CD4-positive, alpha-beta T cell treated with Interleukin-15 for 1 hour (primary cell): ENCODE data around the gene CNTN5.
"Not testable (repeated sequence)": the region's sequence is repeated elsewhere in the genome, so short reads cannot be mapped to it uniquely, and the experiment has no call there.

Experiments
- DNase-seq: peaks from one replicate; pipeline ENCODE4 v3.0.0-alpha.2; 2020

CNTN5 gene

DNA sequence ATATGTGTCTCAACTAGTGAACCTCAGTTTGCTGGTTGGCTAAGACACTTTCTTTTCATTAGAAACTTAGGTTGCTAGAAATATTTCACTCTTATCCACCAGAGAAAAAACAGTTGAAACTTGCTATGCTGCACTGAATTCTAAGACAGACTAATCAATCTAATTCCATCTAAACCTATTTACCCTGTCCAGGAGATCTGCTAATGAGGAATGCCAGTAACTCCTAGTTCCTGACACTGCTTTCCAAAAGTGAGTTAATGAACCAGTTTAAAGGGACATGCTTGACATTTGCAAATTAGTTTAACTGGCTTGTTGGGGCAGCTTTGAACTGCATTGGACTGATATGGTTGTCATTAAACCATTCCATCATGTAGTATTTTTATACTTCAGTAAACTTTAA, 258.5 kb downstream of the CNTN5 start:
- DNase-seq: no peak

DNA sequence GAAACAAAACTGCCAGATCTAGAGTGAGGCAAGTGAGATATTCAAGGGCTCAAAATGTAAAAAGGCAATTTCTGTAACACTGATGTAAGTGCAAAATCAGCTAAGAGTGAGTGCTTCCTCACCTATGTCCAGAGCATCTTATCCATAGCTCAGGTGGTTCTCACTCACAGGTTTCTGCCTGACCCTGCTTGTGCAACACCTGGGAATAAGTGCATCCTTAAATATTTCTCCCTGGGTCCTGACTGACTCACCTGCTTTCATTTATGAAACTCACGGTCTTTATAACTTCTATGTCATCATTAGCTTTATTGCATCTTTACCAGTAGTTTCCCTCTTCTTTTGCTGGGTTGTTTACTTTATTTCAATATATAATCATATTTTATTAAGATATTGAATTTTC, 260.6 kb downstream of the CNTN5 start:
- DNase-seq: no peak

DNA sequence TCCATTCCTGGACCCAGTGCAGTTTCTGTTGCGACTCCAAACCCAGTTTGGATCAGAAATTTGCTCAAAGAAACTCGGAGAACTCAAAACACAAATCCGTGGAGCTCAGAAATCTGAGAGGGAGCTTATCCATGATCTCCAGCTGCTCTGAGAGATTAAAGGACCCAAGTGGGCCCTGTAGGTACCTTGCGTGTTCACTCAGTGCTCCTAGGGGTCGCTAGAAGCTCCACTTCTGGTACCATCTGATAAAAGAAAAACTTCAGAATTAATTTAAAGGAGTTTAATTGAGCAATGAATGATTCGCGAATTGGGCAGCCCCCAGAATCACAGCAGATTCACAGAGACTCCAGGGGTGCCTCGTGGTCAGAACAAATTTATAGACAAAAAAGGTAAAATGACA, 277.2 kb downstream of the CNTN5 start:
- DNase-seq: not testable (repeated sequence)

DNA sequence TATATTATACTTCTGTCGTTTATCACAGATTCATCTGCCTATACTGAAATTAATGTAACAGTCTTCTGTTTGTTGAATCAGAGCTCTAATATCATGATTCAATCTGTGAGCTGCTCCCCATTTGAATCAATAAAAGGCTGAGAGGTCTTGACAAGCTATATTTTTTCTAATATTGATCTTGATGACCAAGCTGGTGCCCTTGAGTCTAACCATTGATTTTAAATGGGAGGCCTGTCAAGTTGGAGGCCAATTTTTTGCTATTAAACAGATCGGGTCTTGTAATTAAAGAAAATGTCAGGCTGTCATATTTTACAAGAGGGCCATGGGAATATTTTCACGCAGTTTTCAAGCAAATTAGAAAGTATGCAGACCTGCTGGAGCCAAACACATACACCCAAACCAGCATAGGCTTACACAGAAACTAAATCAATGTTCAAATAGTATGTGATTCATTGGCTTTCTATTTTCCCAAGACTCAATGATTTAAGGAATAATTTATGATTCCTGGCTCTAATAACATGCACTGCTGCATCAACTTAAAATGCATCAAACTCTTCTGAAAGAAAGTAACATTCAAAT, 286.9 kb downstream of the CNTN5 start:
- no peak for DNase-seq

DNA sequence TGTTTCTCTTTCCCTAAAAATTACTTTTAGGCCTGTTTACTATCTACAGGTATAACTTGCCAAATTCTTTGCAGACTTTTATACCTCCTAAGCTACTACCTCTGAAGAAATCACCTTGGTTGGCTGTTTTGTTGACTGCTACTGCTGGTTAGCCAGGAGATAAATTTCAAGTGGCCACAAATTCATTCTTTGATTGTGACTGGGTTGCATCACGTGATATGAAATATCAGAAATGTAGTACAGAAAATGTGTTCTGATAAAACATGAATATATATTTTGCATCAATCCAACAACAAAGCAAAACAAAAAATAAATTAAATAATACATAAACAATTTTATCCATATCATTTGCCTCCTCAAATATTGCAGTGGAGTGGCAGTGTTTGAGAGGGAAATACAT, 291.1 kb downstream of the CNTN5 start:
- no peak for DNase-seq

DNA sequence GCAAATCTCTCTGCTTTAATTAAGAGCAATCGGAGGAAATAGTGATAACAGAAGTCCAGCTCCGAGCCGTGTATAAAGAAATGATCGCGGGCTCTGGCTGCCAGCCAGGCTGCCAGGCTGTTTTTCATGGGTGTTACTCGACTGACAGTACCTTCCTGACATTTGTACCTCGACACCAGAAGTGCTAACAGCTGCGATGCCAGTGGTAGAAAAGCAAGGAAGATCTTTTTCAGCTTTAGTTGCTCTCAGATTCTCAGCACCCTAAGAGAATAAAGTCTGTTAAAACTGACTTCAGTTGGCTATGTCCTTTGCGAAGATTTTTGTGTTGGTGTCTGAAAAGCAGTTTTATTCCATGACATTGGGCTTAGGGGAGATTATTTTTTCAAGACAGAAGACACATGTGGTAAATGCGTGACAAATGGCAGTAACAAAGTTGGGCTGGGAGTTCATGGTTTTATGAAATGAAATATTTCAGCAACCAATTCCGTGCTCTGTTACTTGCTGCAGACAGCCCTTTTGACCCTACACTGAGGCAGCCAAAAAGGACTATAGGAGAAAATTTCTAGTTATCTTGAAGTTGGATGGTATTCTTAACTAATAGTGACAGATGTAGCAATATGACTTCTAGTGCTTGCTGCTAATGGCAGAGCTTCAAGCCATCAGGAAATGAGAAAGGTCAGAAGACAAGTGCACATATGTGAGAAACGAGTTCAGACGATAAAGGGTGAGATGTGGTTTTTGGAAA, 296.2 kb downstream of the CNTN5 start:
- DNase-seq: no peak

DNA sequence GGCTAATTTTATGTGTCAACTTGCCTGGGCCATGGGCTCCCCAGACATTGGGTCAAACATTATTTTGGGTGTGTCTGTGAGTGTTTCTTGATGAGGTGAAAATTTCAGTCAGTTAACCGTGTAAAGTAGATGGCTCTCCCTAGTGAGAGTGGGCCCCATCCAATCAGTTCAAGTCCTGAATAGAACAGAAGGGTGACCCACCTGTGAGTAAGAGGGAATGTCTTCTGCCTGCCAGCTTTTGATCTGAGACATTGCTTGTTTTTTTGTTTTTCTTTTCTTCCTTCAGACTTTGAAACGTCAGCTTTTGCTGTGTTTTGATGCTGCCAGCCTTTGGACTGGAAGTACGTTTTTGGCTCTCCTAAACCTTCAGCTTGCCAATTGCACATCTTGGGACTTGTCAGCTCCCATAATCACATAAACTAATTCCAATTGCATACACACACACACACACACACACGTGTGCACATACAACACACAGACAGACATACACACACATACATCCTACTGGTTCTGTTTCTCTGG, 300.1 kb downstream of the CNTN5 start:
- DNase-seq: no peak

DNA sequence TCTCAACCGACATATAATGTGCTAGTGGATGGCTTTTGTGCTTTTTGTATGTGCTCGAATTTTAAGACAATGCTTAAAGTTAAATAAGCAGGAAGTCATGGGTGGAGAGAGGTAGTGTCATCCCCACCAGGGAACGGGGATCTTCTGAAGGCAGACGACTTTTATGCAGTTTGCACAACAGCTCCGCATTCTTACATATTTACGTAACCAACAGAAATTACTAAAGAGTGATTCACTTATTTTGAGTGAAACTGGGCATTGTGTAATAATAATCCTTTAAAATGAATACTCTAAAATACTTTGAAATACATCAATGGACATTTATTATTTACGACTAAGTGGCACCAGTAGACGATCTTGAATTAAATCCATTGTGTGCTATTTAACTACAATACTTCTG, 305.1 kb downstream of the CNTN5 start:
- DNase-seq: no peak

DNA sequence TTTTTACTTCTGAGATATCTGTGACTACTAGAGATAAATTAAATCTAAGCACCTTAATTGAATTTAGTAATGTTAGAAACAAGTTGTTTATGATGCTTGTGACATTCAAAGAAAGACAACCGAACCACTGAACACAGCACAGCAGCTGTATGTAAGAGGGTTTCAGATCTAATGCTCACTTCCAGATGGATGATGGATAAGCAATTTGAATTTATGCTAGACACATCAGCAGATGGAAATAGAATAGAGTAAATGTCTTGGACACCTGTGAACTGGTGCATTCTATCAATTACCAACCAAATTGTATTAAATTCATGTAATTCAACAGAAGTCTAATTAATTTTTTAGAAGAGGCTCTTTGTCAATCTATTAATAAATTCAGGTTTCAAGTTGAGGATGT, 306.3 kb downstream of the CNTN5 start:
- no peak for DNase-seq

DNA sequence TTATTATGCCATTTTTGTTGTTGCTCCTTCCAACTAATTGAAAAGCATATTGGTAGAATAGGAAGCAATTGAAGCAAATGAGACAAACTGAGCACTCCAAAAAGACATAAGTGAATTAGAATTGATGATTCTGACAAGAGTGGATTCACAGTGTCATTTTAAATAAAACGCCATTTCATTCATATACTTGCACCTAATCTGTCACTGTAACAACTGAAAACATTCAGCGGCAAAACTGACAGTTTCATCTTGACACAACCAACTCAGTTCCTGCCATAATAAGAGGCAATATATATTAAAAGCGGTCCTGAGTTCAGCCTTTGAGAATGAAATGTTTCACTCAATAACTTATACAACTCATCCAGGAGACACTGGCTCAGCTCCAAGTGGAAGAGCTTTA, 306.8 kb downstream of the CNTN5 start:
- no peak for DNase-seq

DNA sequence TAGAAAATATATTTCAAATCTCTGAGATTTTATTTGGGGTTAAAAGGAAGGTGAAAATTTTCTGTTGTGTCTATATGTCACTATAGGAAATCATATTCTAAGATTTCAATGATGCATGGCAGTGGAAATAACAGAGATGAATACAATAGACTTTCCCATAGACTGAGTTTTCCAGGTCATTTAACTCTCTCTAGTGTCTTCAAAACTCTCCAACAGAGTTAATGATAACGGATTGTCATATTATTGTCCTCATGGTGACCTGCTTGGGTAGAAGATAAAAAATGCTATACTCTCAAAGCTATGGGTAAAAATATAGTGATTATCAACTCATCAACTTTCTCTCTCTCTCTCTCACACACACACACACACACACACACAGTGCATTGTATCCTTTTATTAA, 312.9 kb downstream of the CNTN5 start:
- no peak for DNase-seq

DNA sequence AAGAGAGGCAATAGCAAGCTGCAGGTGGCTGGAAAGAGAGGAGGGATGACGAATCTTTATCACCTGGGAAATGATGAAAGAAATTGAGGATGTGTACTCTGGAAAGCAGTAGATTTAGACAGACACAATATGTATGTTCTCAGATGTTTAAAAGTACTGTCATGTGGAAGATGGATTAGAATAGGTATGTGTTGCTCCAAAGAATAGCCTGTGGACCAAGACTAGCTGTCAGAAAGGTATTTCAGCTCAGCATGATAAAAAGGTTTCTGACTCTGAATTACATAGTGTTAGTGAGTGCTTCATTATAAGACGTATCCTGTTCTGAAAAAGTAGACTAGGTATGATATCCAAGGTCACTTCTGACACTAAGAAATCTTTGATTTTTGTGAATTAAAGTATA, 322.4 kb downstream of the CNTN5 start:
- no peak for DNase-seq

DNA sequence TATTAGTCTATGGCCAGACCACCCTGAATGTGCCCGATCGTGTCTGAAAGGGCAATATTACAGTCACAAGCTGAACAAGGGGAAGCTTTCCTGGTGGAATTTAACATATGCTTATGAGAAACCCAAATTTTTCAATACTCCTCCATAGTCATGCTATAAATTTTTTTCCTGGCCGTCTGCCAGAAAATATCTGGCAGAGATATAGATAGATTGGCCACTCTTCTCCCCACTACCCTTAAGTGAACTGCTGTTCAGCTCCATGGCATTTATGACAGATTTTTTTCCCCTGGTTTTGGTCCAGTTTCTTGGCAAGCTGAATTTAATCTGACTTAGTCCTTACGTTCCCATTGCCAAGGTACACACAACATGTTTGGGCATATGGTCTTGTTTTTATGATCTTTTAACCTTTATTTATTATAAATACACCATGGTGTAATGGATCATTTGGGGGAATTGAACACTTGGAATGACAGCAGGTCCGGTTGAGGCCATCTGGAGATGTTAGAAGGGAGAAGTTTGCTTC, 328.5 kb downstream of the CNTN5 start:
- no peak for DNase-seq

DNA sequence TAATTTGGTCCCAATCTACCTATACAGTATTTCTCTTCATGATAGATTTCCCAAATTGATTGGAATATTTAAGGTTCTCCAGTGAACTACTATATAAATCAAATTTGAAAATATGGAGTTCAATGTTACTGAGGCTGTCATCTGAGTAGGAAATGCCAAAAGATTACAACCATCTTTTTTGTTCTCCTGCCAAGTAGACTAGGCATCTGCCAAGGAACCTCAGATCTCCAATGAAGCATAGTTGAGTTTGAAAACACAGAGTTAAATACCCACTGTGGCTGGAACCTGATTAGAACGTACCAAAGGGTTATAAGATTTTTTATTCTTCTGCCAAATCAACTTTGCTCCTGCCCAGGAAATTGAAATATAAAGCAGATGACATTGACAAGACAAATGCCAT, 330.9 kb downstream of the CNTN5 start:
- no peak for DNase-seq

DNA sequence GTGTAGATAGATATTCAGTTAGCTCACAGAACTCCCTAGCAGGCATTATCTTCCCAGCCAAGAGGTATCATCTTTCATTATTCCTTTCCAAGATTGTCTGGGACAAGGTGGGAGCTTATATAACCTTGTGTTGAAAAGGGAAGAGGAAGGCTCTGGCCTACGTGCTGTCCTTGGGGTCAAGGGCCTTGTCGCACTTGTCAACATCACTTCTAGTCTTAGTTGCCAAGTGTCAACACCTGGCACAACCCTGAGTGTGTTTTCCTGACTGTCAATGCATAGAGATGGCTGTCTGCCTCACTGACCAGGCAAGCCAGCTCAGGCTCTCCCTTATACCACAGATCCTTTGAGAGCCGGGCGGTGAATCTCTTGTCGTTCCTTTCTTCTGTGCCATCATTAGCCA, 331.9 kb downstream of the CNTN5 start:
- DNase-seq: no peak

DNA sequence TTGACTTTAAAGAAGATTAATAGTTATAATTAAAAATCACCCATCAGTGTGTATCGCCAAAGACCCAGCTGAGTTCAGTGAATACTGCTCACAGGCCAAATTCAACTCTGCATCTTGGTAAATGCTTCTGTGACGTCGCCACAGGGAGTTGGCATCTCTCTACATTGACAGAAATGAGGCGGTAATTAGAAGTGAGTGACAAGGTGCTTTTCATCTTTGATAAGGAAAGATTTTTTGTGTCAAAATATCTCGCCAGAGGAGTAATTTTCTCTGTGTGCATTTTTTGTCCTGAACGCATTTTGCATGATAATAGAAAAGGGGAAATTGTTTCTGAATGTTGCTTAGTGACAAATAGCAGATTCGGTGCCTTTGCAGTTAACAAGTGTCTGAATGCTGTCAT, 345.8 kb downstream of the CNTN5 start:
- DNase-seq: no peak

DNA sequence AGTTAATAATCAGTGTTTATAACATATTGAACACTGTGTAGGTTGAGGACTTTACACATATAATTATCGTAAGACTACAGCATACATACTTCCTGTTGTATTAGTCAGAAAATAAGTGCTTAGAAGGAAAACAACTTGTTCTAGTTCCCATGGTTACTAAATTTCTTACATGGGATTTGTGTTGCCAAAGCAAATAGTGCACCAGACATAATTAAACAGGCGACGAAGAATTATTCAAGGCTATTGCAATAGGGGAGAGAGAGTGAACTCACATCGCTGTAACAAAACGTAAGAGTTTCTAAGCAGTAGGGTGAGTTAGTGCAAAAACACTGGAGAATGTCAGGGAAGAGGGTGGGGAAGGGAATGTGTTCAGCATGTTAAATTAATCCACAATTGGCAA, 347.8 kb downstream of the CNTN5 start:
- DNase-seq: no peak

DNA sequence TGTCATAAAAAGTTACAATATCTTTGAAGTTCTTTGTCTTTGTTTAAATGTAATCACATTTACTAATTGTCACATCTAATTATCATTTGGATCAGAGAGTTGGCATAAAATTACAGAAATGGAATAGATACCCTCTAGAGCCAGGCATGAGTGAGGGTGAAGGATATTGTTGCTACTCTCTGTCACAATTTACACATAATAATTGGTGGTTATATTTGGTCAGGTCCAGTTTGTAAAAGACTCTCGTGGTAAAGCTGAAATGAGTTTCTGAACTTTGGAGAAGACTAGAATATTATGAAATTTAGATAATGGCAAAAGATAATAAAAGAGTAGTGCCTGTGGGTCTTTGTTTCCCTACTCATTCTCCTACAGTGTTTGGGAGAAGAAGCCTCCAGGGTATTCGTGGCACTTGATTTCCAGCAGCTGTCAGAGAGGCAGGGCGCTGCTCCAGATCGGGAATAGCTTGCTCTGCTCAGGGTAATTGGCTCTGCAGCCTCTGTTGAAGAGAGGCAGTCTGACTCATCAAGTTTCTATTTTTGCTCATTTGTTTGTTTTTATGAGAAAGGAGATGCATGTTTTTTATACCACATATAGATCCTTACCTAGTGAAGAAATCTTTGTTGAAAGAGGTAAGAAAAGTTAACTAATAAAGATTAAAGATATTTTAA, 349.9 kb downstream of the CNTN5 start:
- no peak for DNase-seq

DNA sequence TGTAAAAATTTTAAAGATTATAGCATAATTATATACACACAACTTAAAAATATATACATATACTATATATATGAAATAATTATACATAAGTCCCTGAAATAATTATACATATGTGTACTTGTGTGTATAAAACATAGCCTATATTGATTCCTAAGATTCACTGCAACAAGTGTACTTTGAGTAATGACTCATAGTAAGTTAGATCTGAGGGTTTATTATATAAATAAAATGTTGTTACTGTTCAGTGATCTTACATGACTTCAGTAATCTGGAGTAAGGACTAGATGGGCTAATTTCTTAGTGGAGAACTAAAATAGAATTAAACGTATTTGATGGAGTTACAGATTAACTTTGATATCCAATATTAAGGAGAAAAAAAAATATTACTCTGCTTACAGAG, 350.5 kb downstream of the CNTN5 start:
- no peak for DNase-seq

DNA sequence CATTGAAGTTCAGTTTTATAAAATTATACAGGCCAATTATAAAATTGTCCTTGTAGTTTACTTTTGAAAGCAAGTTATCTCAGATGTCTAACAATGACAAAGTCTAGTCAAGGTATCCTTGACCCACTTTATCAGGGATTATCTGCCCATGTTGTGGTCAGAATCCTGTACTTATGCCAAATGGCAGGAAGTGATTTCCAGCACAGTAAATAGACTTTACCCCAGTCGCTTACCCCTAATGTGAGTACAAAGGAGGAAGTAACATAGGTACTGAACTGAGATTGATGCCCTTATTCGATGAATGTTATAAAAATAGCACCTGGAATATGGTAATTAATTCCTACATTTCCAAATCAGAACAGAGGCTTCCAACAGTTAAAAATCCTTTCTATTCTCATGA, 355.7 kb downstream of the CNTN5 start:
- DNase-seq: no peak

DNA sequence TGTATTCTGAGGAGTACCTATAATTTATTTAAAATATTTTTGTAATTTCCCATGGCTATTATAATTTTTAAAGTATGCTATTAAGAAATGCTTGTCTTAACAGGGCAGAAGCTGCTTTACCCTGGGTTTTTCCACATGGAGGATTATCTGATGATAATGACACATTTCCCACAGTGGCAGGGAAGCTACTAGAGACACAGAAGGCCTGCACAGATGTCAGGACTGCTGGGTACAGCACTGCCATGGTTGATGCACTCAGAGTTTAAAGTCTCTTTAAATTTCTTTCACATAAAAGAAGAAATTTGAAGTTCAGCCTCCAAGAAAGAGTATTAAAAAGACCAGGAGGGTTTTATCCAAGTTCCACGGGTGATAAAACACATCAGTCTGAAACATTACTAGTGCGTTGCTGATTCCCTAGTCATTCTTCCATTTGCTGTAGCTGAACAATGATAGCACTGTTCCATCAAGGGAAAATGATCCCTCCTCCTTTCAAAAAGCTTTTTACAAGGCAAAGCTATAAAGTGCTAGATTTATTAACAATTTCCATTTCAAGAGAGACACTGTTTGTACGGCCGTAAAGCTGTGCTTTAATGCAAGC, 363.0 kb downstream of the CNTN5 start:
- DNase-seq: no peak

DNA sequence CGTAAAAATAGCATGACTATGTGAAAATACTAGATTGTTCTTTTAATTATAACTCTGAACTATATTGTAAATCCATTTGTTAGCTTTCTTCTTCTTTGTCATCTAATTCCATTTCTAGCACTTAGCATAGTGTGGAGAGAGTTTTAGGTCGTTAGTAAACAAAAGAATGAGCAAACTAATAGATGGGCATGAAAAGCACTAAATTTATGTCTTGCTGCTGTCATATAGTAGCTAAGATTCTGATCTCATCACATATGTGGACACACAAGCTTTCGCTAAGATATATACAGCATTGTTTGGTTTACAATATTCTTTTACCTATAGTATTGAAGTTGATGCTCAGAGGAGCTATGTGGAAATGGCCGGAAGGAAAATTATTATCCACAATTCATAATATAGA, 370.5 kb downstream of the CNTN5 start:
- DNase-seq: no peak

DNA sequence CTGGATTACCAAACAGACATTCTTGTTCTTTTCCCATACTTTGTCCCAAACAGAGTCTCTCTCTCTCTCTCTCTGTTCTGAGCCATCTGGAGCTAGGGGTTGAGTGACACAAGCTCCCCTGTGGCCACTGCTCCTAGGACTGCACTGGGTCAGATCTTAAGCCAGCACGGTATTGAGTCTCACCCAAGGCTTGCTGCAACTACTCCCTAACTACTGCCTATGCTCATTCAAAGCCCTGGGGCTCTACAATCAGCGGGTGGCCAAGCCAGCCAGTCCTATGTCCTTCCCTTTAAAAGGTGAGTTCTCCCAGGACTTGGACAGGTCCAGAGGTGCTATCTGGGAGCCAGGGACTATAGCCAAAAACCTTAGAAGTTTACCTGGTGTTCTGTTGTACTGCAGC, 385.6 kb downstream of the CNTN5 start:
- DNase-seq: no peak

DNA sequence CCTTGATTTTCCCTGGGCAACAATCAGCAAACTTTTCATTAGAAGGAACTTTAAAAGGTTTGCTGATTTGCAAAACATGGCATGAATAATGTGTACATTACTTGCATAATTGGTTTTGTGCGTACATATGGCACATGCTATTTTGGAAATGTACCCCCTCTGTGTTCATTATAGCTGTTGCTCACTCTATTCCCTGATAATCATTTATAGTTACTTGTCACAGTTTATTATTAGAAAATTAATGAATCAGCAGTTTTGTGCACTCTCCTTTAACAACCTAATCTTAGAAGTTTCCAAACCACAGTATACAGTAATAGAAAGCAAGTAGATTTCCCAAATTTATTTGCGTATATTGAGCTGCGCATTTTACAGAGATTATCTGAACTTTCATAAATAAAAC, 389.9 kb downstream of the CNTN5 start:
- DNase-seq: no peak
